Activated CD4-positive, alpha-beta T cell treated with anti-CD3 and anti-CD28 coated beads, Interleukin-10, Interleukin-2, amounts not matched to agents 100 ng/mL and 50 ng/mL, durations not matched to agents 16 hours and 8 hours (primary cell): ENCODE results near the gene FUS.
A peak's percentile ranks its signal among the peaks of the same experiment; 100 is the strongest.
"Not testable (repeated sequence)": the region's sequence is repeated elsewhere in the genome, so short reads cannot be mapped to it uniquely, and the experiment has no call there.

ENCODE experiments used
- DNase-seq: peaks from one replicate; pipeline ENCODE4 v3.0.0-alpha.2; 2020

FUS gene

GRCh38 chr16:31144418-31144817, 35.5 kb upstream of the FUS start:
- not testable (repeated sequence) for DNase-seq

- DNase-seq = no peak
These were observed 34.4 kb upstream of the FUS start for GRCh38 chr16:31145398-31145990.

GRCh38 chr16:31147574-31147973, 32.4 kb upstream of the FUS start:
- no peak for DNase-seq

GRCh38 chr16:31148281-31148728, 31.6 kb upstream of the FUS start:
- no peak for DNase-seq

- DNase-seq = no peak
These were observed 31.0 kb upstream of the FUS start for GRCh38 chr16:31148896-31149295.

GRCh38 chr16:31149332-31149731, 30.6 kb upstream of the FUS start:
- DNase-seq = no peak

DNA sequence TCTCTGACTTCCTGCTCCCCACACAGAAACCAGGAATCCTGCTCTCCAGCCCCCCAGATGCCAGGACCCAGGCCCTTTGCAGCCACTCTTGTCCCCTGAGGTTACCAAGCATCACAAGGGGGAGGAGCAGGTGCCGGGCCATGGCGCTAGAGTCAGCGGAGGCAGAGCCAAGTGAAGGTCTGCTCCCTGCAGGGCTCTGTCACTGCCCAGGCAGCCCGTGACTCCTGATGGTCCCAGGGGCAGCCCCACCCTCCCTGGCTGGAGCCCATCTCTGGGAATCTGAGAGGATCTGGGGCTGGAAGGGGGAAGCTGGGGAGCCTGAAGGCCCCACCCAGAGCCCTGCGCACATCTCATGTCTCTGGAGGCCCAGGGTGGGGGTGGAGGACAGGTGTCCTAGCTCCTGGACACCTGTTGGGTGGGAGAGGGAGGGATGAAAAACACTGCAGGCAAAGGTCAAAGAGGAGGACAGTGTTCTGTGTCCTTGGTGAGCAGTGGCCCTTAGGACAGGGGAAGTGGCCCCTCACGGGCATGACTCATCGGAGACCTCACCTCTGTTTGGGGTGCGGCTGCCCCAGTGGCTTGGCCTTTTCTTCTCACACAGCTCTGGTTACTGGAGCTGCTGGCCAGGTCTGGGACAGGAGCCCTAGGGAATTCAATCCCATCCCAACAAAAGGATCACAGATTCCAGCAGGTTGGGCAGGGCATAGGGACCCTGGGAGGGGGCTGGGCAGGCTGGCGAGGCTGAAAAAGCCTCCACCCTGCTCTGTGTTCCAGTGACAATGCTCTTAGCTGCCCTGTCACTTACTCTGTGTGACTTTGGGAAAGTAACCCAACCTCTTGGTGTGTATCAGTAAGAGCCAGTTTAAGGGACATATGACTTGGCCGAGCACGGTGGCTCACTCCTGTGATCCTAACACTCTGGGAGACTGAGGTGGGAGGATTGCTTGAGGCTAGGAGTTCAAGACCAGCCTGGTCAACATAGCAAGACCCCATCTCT, 29.7 kb upstream of the FUS start, which contains the start of gene PRSS36:
TSS of gene PRSS36 (minus strand) at position 173 of the 997 bp plus-strand sequence. CDS start at position 142, 31 bp downstream.
- no peak for DNase-seq

DNA sequence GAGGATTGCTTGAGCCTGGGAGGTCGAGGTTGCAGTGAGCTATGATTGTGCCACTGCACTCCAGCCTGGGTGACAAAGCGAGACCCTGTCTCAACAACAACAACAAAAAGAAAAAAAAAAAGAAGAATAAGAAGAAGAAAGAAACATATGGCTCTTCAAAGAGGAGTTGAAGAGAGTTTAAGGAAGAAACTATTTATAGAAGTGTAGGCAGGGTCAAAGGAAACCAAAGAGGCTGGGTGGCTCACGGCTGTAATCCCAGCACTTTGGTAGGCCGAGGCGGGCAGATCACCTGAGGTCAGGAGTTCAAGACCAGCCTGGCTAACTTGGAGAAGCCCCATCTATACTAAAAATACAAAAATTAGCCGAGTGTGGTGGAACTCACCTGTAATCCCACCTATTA, 29.0 kb upstream of the FUS start:
- not testable (repeated sequence) for DNase-seq

DNA sequence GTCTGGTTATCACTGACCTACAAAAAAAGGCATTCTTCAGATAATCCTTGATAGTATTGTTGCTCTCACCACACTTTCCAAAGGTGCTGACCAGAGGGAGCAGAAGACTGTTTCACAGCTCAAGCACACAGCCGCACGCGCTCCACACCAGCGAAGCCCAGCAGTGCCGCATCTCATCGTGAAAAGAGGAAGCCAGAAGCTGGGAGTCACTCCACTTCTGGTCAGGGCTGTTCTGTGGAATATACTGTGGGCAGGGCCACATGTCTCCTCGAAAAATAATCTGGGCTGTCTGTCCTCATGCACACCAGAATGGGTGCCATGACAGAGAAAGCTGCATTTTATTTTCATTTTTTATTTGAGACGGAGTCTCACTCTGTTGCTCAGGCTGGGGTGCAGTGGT, 22.8 kb upstream of the FUS start:
- no peak for DNase-seq

- no peak for DNase-seq
These were observed 12.6 kb upstream of the FUS start for GRCh38 chr16:31167315-31167714.

- no peak for DNase-seq
These were observed 11.1 kb upstream of the FUS start for GRCh38 chr16:31168848-31169247.

- DNase-seq = not testable (repeated sequence)
These were observed 9.9 kb upstream of the FUS start for GRCh38 chr16:31170048-31170447.

- peak; percentile 68 for DNase-seq
These were observed 2.8 kb upstream of the FUS start for GRCh38 chr16:31177136-31177535.

GRCh38 chr16:31179219-31179746, 656 bp upstream of the FUS start:
- DNase-seq = no peak

DNA sequence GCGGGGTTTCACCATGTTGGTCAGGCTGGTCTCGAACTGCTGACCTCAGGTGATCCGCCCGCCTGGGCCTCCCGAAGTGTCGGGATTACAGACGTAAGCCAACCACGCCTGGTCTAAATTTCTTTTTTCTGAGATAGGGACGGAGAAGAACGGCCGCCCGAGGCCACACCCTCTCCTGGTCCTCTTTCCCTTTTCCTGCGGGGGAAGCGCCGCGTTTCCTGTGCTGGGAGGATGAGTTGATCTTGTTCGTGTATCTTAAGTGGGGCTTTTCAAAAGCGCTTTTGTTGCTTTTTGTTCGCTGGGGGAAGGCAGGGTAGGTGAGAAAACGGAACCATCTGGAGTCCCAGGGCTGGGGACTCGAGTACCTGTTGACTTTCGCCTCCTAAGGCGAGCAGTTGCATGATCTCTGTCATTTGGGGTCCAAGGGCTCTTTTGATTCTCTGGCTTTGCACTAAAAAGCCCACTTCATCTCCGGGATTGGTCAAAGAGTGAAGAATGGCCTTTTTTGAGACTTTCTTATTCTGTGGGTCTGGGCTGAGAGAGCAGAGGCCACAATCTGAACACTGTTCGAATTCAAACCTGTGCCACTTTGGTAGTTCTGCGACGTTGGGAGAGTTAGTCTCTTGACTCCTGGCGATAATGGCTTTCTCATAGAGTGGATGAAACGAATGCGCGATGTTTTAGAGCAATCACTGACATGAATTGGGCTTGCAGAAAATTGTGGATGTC, 1.3 kb downstream of the FUS start:
- DNase-seq = peak; percentile 54

DNA sequence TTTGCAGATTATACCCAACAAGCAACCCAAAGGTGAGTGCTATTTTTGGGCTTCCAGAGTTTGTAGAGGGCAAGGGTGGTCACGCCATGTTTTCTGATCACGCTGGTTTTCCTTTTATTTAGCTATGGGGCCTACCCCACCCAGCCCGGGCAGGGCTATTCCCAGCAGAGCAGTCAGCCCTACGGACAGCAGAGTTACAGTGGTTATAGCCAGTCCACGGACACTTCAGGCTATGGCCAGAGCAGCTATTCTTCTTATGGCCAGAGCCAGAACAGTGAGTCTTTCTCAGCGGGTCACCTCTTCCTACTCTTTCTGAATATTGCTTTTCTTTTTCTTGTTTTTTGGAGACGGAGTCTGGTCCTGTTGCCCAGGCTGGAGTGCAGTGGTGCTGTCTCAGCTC, 2.5 kb downstream of the FUS start:
- DNase-seq = no peak

DNA sequence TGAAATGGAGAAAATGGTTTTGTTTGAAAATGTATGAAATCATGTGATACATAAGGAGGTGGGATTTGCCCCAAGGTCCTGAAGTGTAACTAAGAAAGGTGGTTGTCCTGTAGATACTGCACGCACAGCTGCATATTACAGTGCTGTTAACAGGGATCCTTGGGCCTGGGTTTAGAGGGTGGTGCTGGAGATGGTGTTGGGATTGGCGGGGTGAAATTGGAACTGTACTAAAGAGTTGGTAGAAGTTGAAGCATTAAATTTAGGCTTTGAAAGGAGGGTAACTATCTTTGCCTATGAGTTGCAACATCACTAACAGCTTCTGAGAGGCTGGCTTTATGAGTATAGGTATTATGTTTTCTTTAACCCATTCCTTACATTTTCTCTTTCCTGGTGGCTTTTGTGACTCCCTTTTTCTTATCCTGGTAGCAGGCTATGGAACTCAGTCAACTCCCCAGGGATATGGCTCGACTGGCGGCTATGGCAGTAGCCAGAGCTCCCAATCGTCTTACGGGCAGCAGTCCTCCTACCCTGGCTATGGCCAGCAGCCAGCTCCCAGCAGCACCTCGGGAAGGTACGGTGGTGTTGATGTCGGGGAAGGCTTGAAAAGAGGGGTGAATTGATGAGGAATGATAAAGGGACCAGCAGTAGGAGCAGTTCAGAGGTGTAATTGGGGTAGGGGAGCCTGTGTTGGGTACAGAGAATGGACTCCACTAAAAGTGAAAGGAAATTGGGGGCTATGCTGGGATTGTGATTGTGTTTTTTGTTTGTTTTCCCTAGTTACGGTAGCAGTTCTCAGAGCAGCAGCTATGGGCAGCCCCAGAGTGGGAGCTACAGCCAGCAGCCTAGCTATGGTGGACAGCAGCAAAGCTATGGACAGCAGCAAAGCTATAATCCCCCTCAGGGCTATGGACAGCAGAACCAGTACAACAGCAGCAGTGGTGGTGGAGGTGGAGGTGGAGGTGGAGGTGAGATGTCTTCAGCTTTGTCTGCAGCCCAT, 3.8 kb downstream of the FUS start:
- DNase-seq = no peak

DNA sequence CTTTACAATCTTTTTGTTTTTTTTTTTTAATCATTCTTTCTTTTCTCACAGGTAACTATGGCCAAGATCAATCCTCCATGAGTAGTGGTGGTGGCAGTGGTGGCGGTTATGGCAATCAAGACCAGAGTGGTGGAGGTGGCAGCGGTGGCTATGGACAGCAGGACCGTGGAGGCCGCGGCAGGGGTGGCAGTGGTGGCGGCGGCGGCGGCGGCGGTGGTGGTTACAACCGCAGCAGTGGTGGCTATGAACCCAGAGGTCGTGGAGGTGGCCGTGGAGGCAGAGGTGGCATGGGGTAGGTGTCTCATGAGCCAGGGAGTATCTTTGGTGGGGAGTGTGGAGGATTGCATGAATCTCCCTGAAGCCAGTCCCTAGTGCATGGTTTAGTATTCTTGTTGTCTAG, 4.9 kb downstream of the FUS start:
- no peak for DNase-seq

DNA sequence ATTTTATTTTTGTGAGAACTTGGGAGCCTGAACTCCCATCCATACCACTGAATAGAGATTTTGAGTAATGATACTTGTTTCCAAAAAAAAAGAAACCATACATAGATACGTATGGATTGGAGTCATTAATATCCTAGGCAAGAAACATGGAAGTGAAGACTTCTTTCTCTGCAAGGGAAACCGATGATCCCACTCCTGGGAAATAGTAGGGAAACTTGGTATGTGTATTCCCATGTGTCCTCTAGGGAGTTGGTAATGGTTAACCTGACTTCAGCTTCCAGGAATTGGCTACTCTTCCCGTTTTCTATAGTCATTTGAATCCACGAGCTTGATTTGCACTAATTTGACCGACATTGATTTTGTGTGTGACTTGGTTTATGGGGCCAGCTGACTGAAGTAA, 5.4 kb downstream of the FUS start:
- DNase-seq = no peak

- no peak for DNase-seq
These were observed 6.2 kb downstream of the FUS start for GRCh38 chr16:31186176-31186575.

GRCh38 chr16:31186930-31187807, 7.2 kb downstream of the FUS start:
- DNase-seq = no peak
